Large intestine (tissue), 3 donors: ENCODE results near the gene PIP5K1B. TPM values are rescaled to one million over a fixed set of nuclear protein-coding genes. Genes with fewer than 3 reads are reported as not detected.

Experiments
- DNase-seq, 2 donors: peaks; one replicate each; pipeline versions ENCODE4 v3.0.0 to v3.0.0-alpha.2; 2013
- H3K27ac ChIP-seq: one replicate; pipeline ENCODE4 v1.5.1; 2013; ENCODE audit warnings: low read length
- H3K27me3 ChIP-seq: 2 replicates; pipeline ENCODE4 v1.6.1; 2013; ENCODE audit warnings: low read length; ENCODE audit not compliant: control insufficient read depth, insufficient read depth
- H3K36me3 ChIP-seq: 2 replicates; pipeline ENCODE4 v1.6.1; 2013; ENCODE audit warnings: low read length; ENCODE audit not compliant: control insufficient read depth, insufficient read depth
- H3K4me1 ChIP-seq: one replicate; pipeline ENCODE4 v1.6.1; 2013; ENCODE audit warnings: low read length; ENCODE audit not compliant: control insufficient read depth, insufficient read depth
- H3K4me3 ChIP-seq: one replicate; pipeline ENCODE4 v1.5.1; 2013; ENCODE audit warnings: low read length
- H3K9me3 ChIP-seq: one replicate; pipeline ENCODE4 v1.6.1; 2013; ENCODE audit warnings: mild to moderate bottlenecking, low read depth, low read length, moderate library complexity; ENCODE audit not compliant: control insufficient read depth
- WGBS: methylation state at CpG from one replicate; pipeline ENCODE4 v1.1.5; 2013; ENCODE audit warnings: low lambda C conversion rate; ENCODE audit not compliant: insufficient coverage; 5-methylcytosine and 5-hydroxymethylcytosine counted together
- polyA plus RNA-seq: library from polyadenylated mRNA; unstranded; fragments of 120-200 nt; gene quantifications from one replicate; pipeline ENCODE4 v1.2.1, GENCODE V29; 2013

The PIP5K1B gene
- polyA plus RNA-seq, 1 donor, result 57.9 TPM

GRCh38 chr9:68844631-68845612 lies 139.9 kb downstream of the PIP5K1B start:
- Histone ChIP-seq H3K4me3 (no peak overlapping the region), H3K27ac (no peak overlapping the region), H3K27me3 (no peaks in the 10 kb centered on the region), H3K36me3 (peaks cover 8% of the 10 kb centered on the region), H3K9me3 (no peaks in the 10 kb centered on the region), H3K4me1 (no peaks in the 10 kb centered on the region)
- 80% methylated on average over 4 of the region's 13 CpGs for WGBS
- peak in 1 of 2 donors; percentile 18 for DNase-seq

- Histone ChIP-seq H3K4me3 (no peak overlapping the region), H3K27ac (no peak overlapping the region), H3K4me1 (no peaks in the 10 kb centered on the region), H3K27me3 (no peaks in the 10 kb centered on the region), H3K9me3 (no peaks in the 10 kb centered on the region), H3K36me3 (peaks cover 13% of the 10 kb centered on the region)
- DNase-seq, result no peak
Observed at GRCh38 chr9:68847765-68848164, 142.7 kb downstream of the PIP5K1B start.

GRCh38 chr9:68851657-68852056 lies 146.6 kb downstream of the PIP5K1B start:
- no peak overlapping the region for H3K4me3 ChIP-seq
- no peaks in the 10 kb centered on the region for H3K27me3 ChIP-seq
- no peaks in the 10 kb centered on the region for H3K4me1 ChIP-seq
- H3K36me3 ChIP-seq, result peaks cover 12% of the 10 kb centered on the region
- no CpG with 5 or more reads among the region's 4 CpGs for WGBS
- H3K9me3 ChIP-seq, result no peaks in the 10 kb centered on the region
- H3K27ac ChIP-seq, result no peak overlapping the region
- no peak for DNase-seq

GRCh38 chr9:68852941-68853340 lies 147.9 kb downstream of the PIP5K1B start:
- H3K9me3 ChIP-seq, result no peaks in the 10 kb centered on the region
- WGBS, result no CpG with 5 or more reads among the region's 1 CpG
- DNase-seq, result no peak

GRCh38 chr9:68859347-68859746 lies 154.3 kb downstream of the PIP5K1B start:
- Histone ChIP-seq H3K4me1 (no peaks in the 10 kb centered on the region), H3K27me3 (no peaks in the 10 kb centered on the region), H3K4me3 (no peak overlapping the region), H3K9me3 (no peaks in the 10 kb centered on the region), H3K27ac (no peak overlapping the region), H3K36me3 (peaks cover 15% of the 10 kb centered on the region)
- DNase-seq, result no peak
- WGBS, result no CpG with 5 or more reads among the region's 3 CpGs

More at GRCh38 chr9:68852941-68853340, 147.9 kb downstream of the PIP5K1B start:
- Histone ChIP-seq H3K4me3 (no peak overlapping the region), H3K36me3 (peaks cover 17% of the 10 kb centered on the region), H3K27me3 (no peaks in the 10 kb centered on the region), H3K27ac (no peak overlapping the region), H3K4me1 (no peaks in the 10 kb centered on the region)

- no peaks in the 10 kb centered on the region for H3K27me3 ChIP-seq
- H3K36me3 ChIP-seq, result peaks cover 20% of the 10 kb centered on the region
- no peak overlapping the region for H3K4me3 ChIP-seq
- H3K4me1 ChIP-seq, result no peaks in the 10 kb centered on the region
- H3K27ac ChIP-seq, result no peak overlapping the region
- no CpG with 5 or more reads among the region's 4 CpGs for WGBS
- DNase-seq, result no peak
- no peaks in the 10 kb centered on the region for H3K9me3 ChIP-seq
Observed at GRCh38 chr9:68860419-68860818, 155.4 kb downstream of the PIP5K1B start.

GRCh38 chr9:68861436-68861835 lies 156.4 kb downstream of the PIP5K1B start:
- Histone ChIP-seq H3K4me1 (no peaks in the 10 kb centered on the region), H3K27ac (no peak overlapping the region), H3K9me3 (no peaks in the 10 kb centered on the region), H3K27me3 (no peaks in the 10 kb centered on the region), H3K36me3 (peaks cover 25% of the 10 kb centered on the region), H3K4me3 (no peak overlapping the region)
- no peak for DNase-seq
- 83% methylated on average over 1 of the region's 9 CpGs for WGBS

GRCh38 chr9:68867066-68867465 lies 162.0 kb downstream of the PIP5K1B start:
- peaks cover 20% of the 10 kb centered on the region for H3K36me3 ChIP-seq
- no peaks in the 10 kb centered on the region for H3K9me3 ChIP-seq
- no peaks in the 10 kb centered on the region for H3K4me1 ChIP-seq
- no peak for DNase-seq
- no peak overlapping the region for H3K4me3 ChIP-seq
- H3K27ac ChIP-seq, result no peak overlapping the region
- H3K27me3 ChIP-seq, result no peaks in the 10 kb centered on the region
- WGBS, result 100% methylated on average over 3 of the region's 6 CpGs

- no peaks in the 10 kb centered on the region for H3K27me3 ChIP-seq
- H3K4me3 ChIP-seq, result no peak overlapping the region
- no peaks in the 10 kb centered on the region for H3K4me1 ChIP-seq
- DNase-seq, result no peak
- peaks cover 15% of the 10 kb centered on the region for H3K36me3 ChIP-seq
- H3K9me3 ChIP-seq, result no peaks in the 10 kb centered on the region
- no peak overlapping the region for H3K27ac ChIP-seq
- WGBS, result 80% methylated on average over 1 of the region's 3 CpGs
Observed at GRCh38 chr9:68869022-68869421, 164.0 kb downstream of the PIP5K1B start.

GRCh38 chr9:68870086-68870485 lies 165.0 kb downstream of the PIP5K1B start:
- Histone ChIP-seq H3K36me3 (peaks cover 10% of the 10 kb centered on the region), H3K27me3 (no peaks in the 10 kb centered on the region), H3K9me3 (no peaks in the 10 kb centered on the region), H3K4me3 (no peak overlapping the region), H3K27ac (no peak overlapping the region), H3K4me1 (no peaks in the 10 kb centered on the region)
- no peak for DNase-seq
- 43% methylated on average over 1 of the region's 4 CpGs for WGBS

- H3K36me3 ChIP-seq, result peaks cover 2% of the 10 kb centered on the region
- no peak overlapping the region for H3K4me3 ChIP-seq
- no peak for DNase-seq
- WGBS, result no CpG with 5 or more reads among the region's 3 CpGs
- H3K4me1 ChIP-seq, result no peaks in the 10 kb centered on the region
- no peaks in the 10 kb centered on the region for H3K9me3 ChIP-seq
- H3K27me3 ChIP-seq, result no peaks in the 10 kb centered on the region
- no peak overlapping the region for H3K27ac ChIP-seq
Observed at GRCh38 chr9:68871236-68871635, 166.2 kb downstream of the PIP5K1B start.
